Measurements from ENCODE around the gene SERPINB7.

Gene SERPINB7

GRCh38 chr18:63763831-63764600, 11.2 kb upstream of the SERPINB7 start:
- no peak for TF ChIP-seq POLR2AphosphoS5 (IDR thresholded peaks at IDR 0.05; ENCODE audit: low read depth, low read length)
- TF ChIP-seq TAF1 (IDR thresholded peaks at IDR 0.05; ENCODE audit: borderline replicate concordance, insufficient read depth, low read length), result no peak
- no peak for TF ChIP-seq FOXP2 (optimal IDR thresholded peaks at IDR 0.05; ENCODE audit: borderline replicate concordance, extremely low read depth, extremely low read length, insufficient read depth)
- TF ChIP-seq SIN3A (IDR thresholded peaks at IDR 0.05; ENCODE audit: borderline replicate concordance, insufficient read depth, low read length), result no peak
- no peak for TF ChIP-seq REST (IDR thresholded peaks at IDR 0.05; ENCODE audit: insufficient read depth in 1 of 2, low read depth in 2 of 2, low read length in 2 of 2)

GRCh38 chr18:63765837-63766236, 9.4 kb upstream of the SERPINB7 start:
- TF ChIP-seq FOXP2 (optimal IDR thresholded peaks at IDR 0.05; ENCODE audit: borderline replicate concordance, extremely low read depth, extremely low read length, insufficient read depth) (no peak), REST (IDR thresholded peaks at IDR 0.05; ENCODE audit: insufficient read depth in 1 of 2, low read depth in 2 of 2, low read length in 2 of 2) (no peak), TAF1 (IDR thresholded peaks at IDR 0.05; ENCODE audit: borderline replicate concordance, insufficient read depth, low read length) (no peak), POLR2AphosphoS5 (IDR thresholded peaks at IDR 0.05; ENCODE audit: low read depth, low read length) (no peak), SIN3A (IDR thresholded peaks at IDR 0.05; ENCODE audit: borderline replicate concordance, insufficient read depth, low read length) (no peak)

DNA sequence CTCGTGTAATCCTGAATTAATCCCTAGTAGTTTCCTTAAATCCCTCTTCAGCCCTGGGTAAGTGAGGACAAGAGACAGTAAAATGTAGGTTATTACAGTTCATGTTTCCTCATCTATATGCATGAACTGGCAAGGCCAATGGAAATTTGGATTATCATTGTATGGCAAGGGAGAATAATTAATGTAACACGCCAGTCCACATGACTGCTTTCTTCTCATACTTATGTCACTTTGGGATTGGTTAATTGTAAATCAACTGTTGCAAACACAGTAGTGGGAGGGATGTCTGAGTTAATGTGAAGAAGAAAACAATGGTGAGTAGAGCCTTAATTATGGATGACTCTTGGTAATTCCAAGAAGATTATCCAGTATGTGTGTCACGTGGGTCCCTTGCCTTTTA, 1.7 kb upstream of the SERPINB7 start:
- no peak for TF ChIP-seq FOXP2 (optimal IDR thresholded peaks at IDR 0.05; ENCODE audit: borderline replicate concordance, extremely low read depth, extremely low read length, insufficient read depth)
- TF ChIP-seq SIN3A (IDR thresholded peaks at IDR 0.05; ENCODE audit: borderline replicate concordance, insufficient read depth, low read length), result no peak
- no peak for TF ChIP-seq REST (IDR thresholded peaks at IDR 0.05; ENCODE audit: insufficient read depth in 1 of 2, low read depth in 2 of 2, low read length in 2 of 2)
- TF ChIP-seq TAF1 (IDR thresholded peaks at IDR 0.05; ENCODE audit: borderline replicate concordance, insufficient read depth, low read length), result no peak
- no peak for TF ChIP-seq POLR2AphosphoS5 (IDR thresholded peaks at IDR 0.05; ENCODE audit: low read depth, low read length)

DNA sequence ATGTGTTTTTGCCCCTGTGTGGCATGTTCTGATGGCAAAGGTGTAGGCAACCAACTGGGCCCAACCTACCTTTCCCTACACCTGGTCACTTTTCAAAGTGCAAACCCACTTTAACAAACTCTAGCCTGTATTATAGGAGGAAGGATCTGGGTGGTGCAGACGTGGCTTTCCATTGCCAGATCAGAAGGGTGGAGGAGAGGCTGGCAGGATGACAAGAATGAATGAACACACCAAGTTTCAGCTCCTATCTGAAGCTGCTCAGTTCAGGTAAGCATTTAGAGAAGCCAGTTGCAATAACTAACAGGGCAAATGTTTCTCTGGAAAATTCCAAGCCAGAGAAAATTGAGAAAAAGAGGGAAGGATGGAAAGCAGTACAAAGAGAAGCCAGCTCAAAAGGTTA, 707 bp upstream of the SERPINB7 start:
- TF ChIP-seq TAF1 (IDR thresholded peaks at IDR 0.05; ENCODE audit: borderline replicate concordance, insufficient read depth, low read length) (no peak), REST (IDR thresholded peaks at IDR 0.05; ENCODE audit: insufficient read depth in 1 of 2, low read depth in 2 of 2, low read length in 2 of 2) (no peak), SIN3A (IDR thresholded peaks at IDR 0.05; ENCODE audit: borderline replicate concordance, insufficient read depth, low read length) (no peak), FOXP2 (optimal IDR thresholded peaks at IDR 0.05; ENCODE audit: borderline replicate concordance, extremely low read depth, extremely low read length, insufficient read depth) (no peak), POLR2AphosphoS5 (IDR thresholded peaks at IDR 0.05; ENCODE audit: low read depth, low read length) (no peak)
